Loucy (cell line): Measurements from ENCODE around the gene FOXA2.

Experiments used
- H2AFZ ChIP-seq: fragments of 200-600 bp; sonication (generic); 2 replicates; pipeline ENCODE4 v1.6.0; 2016; ENCODE audit warnings: antibody characterized with exemption, mild to moderate bottlenecking, low read length, moderate library complexity
- H3F3A ChIP-seq: fragments of 200-600 bp; 2 replicates; pipeline ENCODE4 v1.6.0; 2016; ENCODE audit warnings: antibody characterized with exemption, low read depth, mild to moderate bottlenecking
- H3K27me3 ChIP-seq: fragments of 200-600 bp; sonication (generic); 2 replicates; pipeline ENCODE4 v1.6.1; 2014; ENCODE audit warnings: low read length, mild to moderate bottlenecking; ENCODE audit not compliant: insufficient read depth, poor library complexity, severe bottlenecking
- H3K36me3 ChIP-seq: fragments of 200-600 bp; sonication (generic); 2 replicates; pipeline ENCODE4 v1.6.1; 2016; ENCODE audit warnings: low read length; ENCODE audit not compliant: insufficient read depth
- H3K4me1 ChIP-seq: fragments of 200-600 bp; sonication (generic); 2 replicates; pipeline ENCODE4 v1.5.1; 2014; ENCODE audit warnings: low read length, mild to moderate bottlenecking; ENCODE audit not compliant: insufficient read depth, poor library complexity, severe bottlenecking
- H3K4me2 ChIP-seq: fragments of 200-600 bp; sonication (generic); 2 replicates; pipeline ENCODE4 v1.6.0; 2014; ENCODE audit warnings: antibody characterized with exemption, low read length, low read depth, mild to moderate bottlenecking; ENCODE audit not compliant: poor library complexity, severe bottlenecking
- H3K4me3 ChIP-seq: fragments of 200-600 bp; sonication (generic); 2 replicates; pipeline ENCODE4 v1.5.1; 2014; ENCODE audit warnings: low read length, mild to moderate bottlenecking, mixed read lengths; ENCODE audit not compliant: poor library complexity, severe bottlenecking
- H3K79me2 ChIP-seq: fragments of 200-600 bp; sonication (generic); 2 replicates; pipeline ENCODE4 v1.6.1; 2014; ENCODE audit warnings: low read length; ENCODE audit not compliant: insufficient read depth
- H3K9ac ChIP-seq: fragments of 200-600 bp; sonication (generic); 2 replicates; pipeline ENCODE4 v1.6.0; 2014; ENCODE audit warnings: mild to moderate bottlenecking, low read depth, low read length, moderate library complexity; ENCODE audit not compliant: poor library complexity, severe bottlenecking
- H3K9me2 ChIP-seq: fragments of 200-600 bp; sonication (generic); replicated peaks from 2 replicates; pipeline ENCODE4 v1.6.1; 2016; ENCODE audit warnings: low read depth, low read length, mixed read lengths
- H3K9me3 ChIP-seq: fragments of 200-600 bp; sonication (generic); 2 replicates; pipeline ENCODE4 v1.6.1; 2014; ENCODE audit warnings: mild to moderate bottlenecking, antibody characterized with exemption, low read length, low read depth; ENCODE audit not compliant: insufficient read depth
- H4K20me1 ChIP-seq: fragments of 200-600 bp; sonication (generic); 2 replicates; pipeline ENCODE4 v1.6.0; 2014; ENCODE audit warnings: antibody characterized with exemption, low read length, mild to moderate bottlenecking; ENCODE audit not compliant: insufficient read depth, poor library complexity, severe bottlenecking
- CTCF ChIP-seq: fragments of 200-600 bp; sonication (generic); conservative IDR thresholded peaks from 2 replicates; pipeline ENCODE4 v1.5.1; 2014; ENCODE audit warnings: mild to moderate bottlenecking, antibody characterized with exemption, low read length
- EZH2phosphoT487 ChIP-seq: fragments of 200-600 bp; IDR thresholded peaks from 2 replicates; pipeline ENCODE4 v1.6.1; 2018; ENCODE audit warnings: antibody characterized with exemption, mild to moderate bottlenecking, moderate library complexity, borderline replicate concordance

FOXA2 gene

DNA sequence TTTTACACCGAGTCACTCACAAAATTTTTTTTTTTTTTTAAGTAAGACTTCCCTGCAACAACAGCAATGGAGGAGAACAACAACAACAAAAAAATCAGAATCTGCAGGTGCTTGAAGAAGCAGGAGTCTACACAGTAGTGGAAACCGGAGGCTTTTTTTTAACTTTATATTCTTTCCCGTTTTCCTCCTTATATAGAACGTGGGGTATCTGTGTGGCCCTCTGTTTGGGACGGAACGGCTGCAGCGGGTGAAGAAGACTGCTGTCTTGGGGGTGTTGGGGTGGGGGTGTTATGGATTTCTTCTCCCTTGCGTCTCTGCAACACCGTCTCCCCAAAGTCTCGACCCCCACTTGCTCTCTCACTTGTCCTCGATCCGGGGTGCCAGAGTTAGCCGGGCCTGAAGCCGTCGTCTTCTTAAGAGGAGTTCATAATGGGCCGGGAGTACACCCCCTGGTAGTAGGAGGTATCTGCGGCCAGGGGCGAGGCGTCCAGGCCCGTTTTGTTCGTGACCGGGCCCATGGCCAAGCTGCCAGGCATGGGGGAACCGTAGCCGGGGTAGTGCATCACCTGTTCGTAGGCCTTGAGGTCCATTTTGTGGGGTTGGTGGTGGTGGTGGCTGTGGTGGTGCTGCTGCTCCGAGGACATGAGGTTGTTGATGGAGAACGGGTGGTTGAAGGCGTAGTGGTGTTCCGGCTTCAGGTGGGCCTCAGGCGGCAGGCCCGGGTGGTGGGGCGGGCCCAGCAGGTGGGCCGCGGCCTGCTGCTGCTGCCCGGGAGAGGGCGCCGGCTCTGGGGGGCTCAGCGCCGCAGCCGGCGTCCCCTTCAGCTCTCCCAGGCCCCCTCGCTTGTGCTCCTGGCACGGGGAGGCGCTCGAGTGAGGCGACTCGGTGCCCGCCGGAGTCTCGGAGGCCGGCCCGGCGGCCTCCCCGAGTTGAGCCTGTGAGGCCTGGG, 2.7 kb downstream of the FOXA2 start:
- Histone ChIP-seq H3K9ac (no peak overlapping the region), H3K9me3 (no peaks in the 10 kb centered on the region), H3K36me3 (no peaks in the 10 kb centered on the region), H2AFZ (no peak overlapping the region), H3K79me2 (no peaks in the 10 kb centered on the region), H4K20me1 (no peaks in the 10 kb centered on the region), H3K4me2 (no peak overlapping the region), H3K27me3 (no peaks in the 10 kb centered on the region), H3K4me3 (no peak overlapping the region), H3K9me2 (no peaks in the 10 kb centered on the region), H3K4me1 (no peaks in the 10 kb centered on the region), H3F3A (no peaks in the 10 kb centered on the region)
- TF ChIP-seq CTCF: no peak
- TF ChIP-seq EZH2phosphoT487: no peak

- Histone ChIP-seq H3K9ac (no peak overlapping the region), H3K9me3 (no peaks in the 10 kb centered on the region), H3K4me1 (no peaks in the 10 kb centered on the region), H3K4me3 (no peak overlapping the region), H3K4me2 (no peak overlapping the region), H4K20me1 (no peaks in the 10 kb centered on the region), H3F3A (no peaks in the 10 kb centered on the region), H3K27me3 (no peaks in the 10 kb centered on the region), H3K9me2 (no peaks in the 10 kb centered on the region), H2AFZ (no peak overlapping the region), H3K79me2 (no peaks in the 10 kb centered on the region), H3K36me3 (no peaks in the 10 kb centered on the region)
- TF ChIP-seq CTCF: no peak
- TF ChIP-seq EZH2phosphoT487: no peak
Measured at GRCh38 chr20:22579711-22580697, 4.4 kb downstream of the FOXA2 start.

- no peaks in the 10 kb centered on the region for H3K4me1 ChIP-seq
Measured at GRCh38 chr20:22579119-22579427, 5.3 kb downstream of the FOXA2 start.

More at GRCh38 chr20:22579119-22579427, 5.3 kb downstream of the FOXA2 start:
- TF ChIP-seq CTCF (no peak), EZH2phosphoT487 (no peak)
- no peak overlapping the region for H2AFZ ChIP-seq
- H3F3A ChIP-seq: no peaks in the 10 kb centered on the region
- no peaks in the 10 kb centered on the region for H3K9me2 ChIP-seq
- H3K9me3 ChIP-seq: no peaks in the 10 kb centered on the region
- H3K4me2 ChIP-seq: no peak overlapping the region
- no peaks in the 10 kb centered on the region for H3K79me2 ChIP-seq
- H3K4me3 ChIP-seq: no peak overlapping the region
- no peaks in the 10 kb centered on the region for H4K20me1 ChIP-seq
- H3K27me3 ChIP-seq: no peaks in the 10 kb centered on the region
- no peak overlapping the region for H3K9ac ChIP-seq
- no peaks in the 10 kb centered on the region for H3K36me3 ChIP-seq
